Amniotic epithelial cell (primary cell): ENCODE data around the gene TMTC4.
"Not testable (repeated sequence)": the region's sequence is repeated elsewhere in the genome, so short reads cannot be mapped to it uniquely, and the experiment has no call there.

Experiments used
- DNase-seq: peaks from one replicate; pipeline ENCODE4 v3.0.0-alpha.2; 2010; ENCODE audit warnings: low read depth

TMTC4 gene

GRCh38 chr13:100674572-100674871 is at the start of gene TMTC4:
Gene TMTC4 (minus strand): TSS chr13:100674795. CDS start chr13:100670362, 4,433 bp downstream.
- DNase-seq = no peak

- DNase-seq = no peak
These were observed 47.9 kb upstream of the TMTC4 start for GRCh38 chr13:100722517-100722916.

- peak; percentile 35 for DNase-seq
These were observed 47.4 kb upstream of the TMTC4 start for GRCh38 chr13:100721885-100722512.

GRCh38 chr13:100715604-100716003 is 41.0 kb upstream of the TMTC4 start:
- DNase-seq = no peak

- no peak for DNase-seq
These were observed 39.9 kb upstream of the TMTC4 start for GRCh38 chr13:100714478-100714877.

GRCh38 chr13:100710176-100710575 is 35.6 kb upstream of the TMTC4 start:
- no peak for DNase-seq

- peak; percentile 88 for DNase-seq
These were observed 33.5 kb upstream of the TMTC4 start for GRCh38 chr13:100707818-100708740.

- not testable (repeated sequence) for DNase-seq
These were observed 23.7 kb upstream of the TMTC4 start for GRCh38 chr13:100698331-100698730.

- no peak for DNase-seq
These were observed 20.8 kb upstream of the TMTC4 start for GRCh38 chr13:100695509-100695773.

- DNase-seq = peak; percentile 97
These were observed 20.3 kb upstream of the TMTC4 start for GRCh38 chr13:100694722-100695508.

- no peak for DNase-seq
These were observed 14.6 kb upstream of the TMTC4 start for GRCh38 chr13:100689191-100689590.

GRCh38 chr13:100680131-100680530 is 5.5 kb upstream of the TMTC4 start:
- DNase-seq = no peak

- not testable (repeated sequence) for DNase-seq
These were observed 2.5 kb upstream of the TMTC4 start for GRCh38 chr13:100677128-100677527.

GRCh38 chr13:100675661-100676129 is 1.1 kb upstream of the TMTC4 start:
- no peak for DNase-seq

GRCh38 chr13:100674872-100675660 is 471 bp upstream of the TMTC4 start:
- DNase-seq = peak; percentile 96

- DNase-seq = peak; percentile 87
These were observed 653 bp downstream of the TMTC4 start for GRCh38 chr13:100673713-100674571.

GRCh38 chr13:100673376-100673712 is 1.3 kb downstream of the TMTC4 start:
- DNase-seq = no peak

- no peak for DNase-seq
These were observed 3.0 kb downstream of the TMTC4 start for GRCh38 chr13:100671389-100672182.

GRCh38 chr13:100668408-100668807 is 6.2 kb downstream of the TMTC4 start:
- DNase-seq = peak; percentile 2

GRCh38 chr13:100667894-100668293 is 6.7 kb downstream of the TMTC4 start:
- DNase-seq = no peak
